GM23248 (cell line): ENCODE results near the gene ZDHHC20. TPM values are rescaled to one million over a fixed set of nuclear protein-coding genes. Genes with fewer than 3 reads are reported as not detected.
"Not testable (repeated sequence)": the region's sequence is repeated elsewhere in the genome, so short reads cannot be mapped to it uniquely, and the experiment has no call there.

Source experiments
- DNase-seq: peaks from one replicate; pipeline ENCODE4 v3.0.0-alpha.2; 2015
- H2AFZ ChIP-seq: fragments of 200-600 bp; sonication (generic); 2 replicates; pipeline ENCODE4 v1.6.1; 2016; ENCODE audit warnings: antibody characterized with exemption
- H3F3A ChIP-seq: fragments of 200-600 bp; sonication (generic); 2 replicates; pipeline ENCODE4 v1.6.1; 2016; ENCODE audit warnings: mild to moderate bottlenecking, antibody characterized with exemption, mixed run types; ENCODE audit not compliant: insufficient read depth
- H3K27ac ChIP-seq: fragments of 200-600 bp; sonication (generic); 2 replicates; pipeline ENCODE4 v1.5.1; 2016; ENCODE audit warnings: mild to moderate bottlenecking
- H3K27me3 ChIP-seq: fragments of 200-600 bp; sonication (generic); replicated peaks from 2 replicates; pipeline ENCODE4 v1.6.1; 2016; ENCODE audit warnings: mild to moderate bottlenecking; ENCODE audit not compliant: insufficient read depth
- H3K36me3 ChIP-seq: fragments of 200-600 bp; sonication (generic); 2 replicates; pipeline ENCODE4 v1.6.1; 2016; ENCODE audit warnings: low read depth, mild to moderate bottlenecking
- H3K4me1 ChIP-seq: fragments of 200-600 bp; sonication (generic); 2 replicates; pipeline ENCODE4 v1.6.1; 2016; ENCODE audit warnings: mild to moderate bottlenecking; ENCODE audit not compliant: insufficient read depth
- H3K4me2 ChIP-seq: fragments of 200-600 bp; sonication (generic); one replicate; pipeline ENCODE4 v1.6.1; 2016; ENCODE audit warnings: mild to moderate bottlenecking; ENCODE audit not compliant: unreplicated experiment
- H3K4me3 ChIP-seq: fragments of 200-600 bp; sonication (generic); 2 replicates; pipeline ENCODE4 v1.5.1; 2016; ENCODE audit warnings: mild to moderate bottlenecking
- H3K79me2 ChIP-seq: fragments of 200-600 bp; sonication (generic); 2 replicates; pipeline ENCODE4 v1.6.1; 2016; ENCODE audit warnings: mild to moderate bottlenecking; ENCODE audit not compliant: insufficient read depth
- H3K9ac ChIP-seq: fragments of 200-600 bp; sonication (generic); 2 replicates; pipeline ENCODE4 v1.6.1; 2016; ENCODE audit warnings: mild to moderate bottlenecking
- H3K9me2 ChIP-seq: fragments of 200-600 bp; sonication (generic); 2 replicates; pipeline ENCODE4 v1.6.1; 2016; ENCODE audit warnings: mixed run types, mild to moderate bottlenecking, moderate library complexity; ENCODE audit not compliant: insufficient read depth
- H3K9me3 ChIP-seq: fragments of 200-600 bp; sonication (generic); one replicate; pipeline ENCODE4 v1.6.1; 2017; ENCODE audit warnings: low read depth
- H4K20me1 ChIP-seq: fragments of 200-600 bp; sonication (generic); 2 replicates; pipeline ENCODE4 v1.6.0; 2016; ENCODE audit not compliant: insufficient read depth
- EZH2 ChIP-seq: fragments of 200-600 bp; sonication (generic); IDR thresholded peaks from 2 replicates; pipeline ENCODE4 v1.6.1; 2018; ENCODE audit warnings: antibody characterized with exemption, mild to moderate bottlenecking; ENCODE audit not compliant: insufficient read depth, poor library complexity, severe bottlenecking
- EZH2phosphoT487 ChIP-seq: fragments of 200-600 bp; sonication (generic); IDR thresholded peaks from 2 replicates; pipeline ENCODE4 v1.6.1; 2018; ENCODE audit warnings: antibody characterized with exemption, moderate library complexity, mild to moderate bottlenecking, low read depth; ENCODE audit not compliant: insufficient read depth
- WGBS, 2 experiments: methylation state at CpG; one replicate each; pipeline ENCODE4 v1.1.6; 2015 to 2017; ENCODE audit warnings: low lambda C conversion rate in 2 of 2, low coverage in 1 of 2; ENCODE audit errors: missing lambda C conversion rate in 2 of 2; 5-methylcytosine and 5-hydroxymethylcytosine counted together
- in situ Hi-C: fragments of 300-500 bp; cut with MboI; formaldehyde crosslinking; loops from 2 replicates; pipeline ENCODE4 v1.15.0; 2020
- polyA plus RNA-seq: library from polyadenylated mRNA; unstranded; fragments of >200 nt; fragmentation: Nextera tagmentation; extraction: Ambion mirVana; gene quantifications from 2 replicates; pipeline ENCODE4 v1.2.1, GENCODE V29; 2016
- total RNA-seq: library from RNA; depleted of rRNA; stranded (reverse); fragments of >200 nt; shearing (Covaris generic); gene quantifications from 2 replicates; pipeline ENCODE4 v1.2.3, GENCODE V29; 2014

The ZDHHC20 gene
- total and polyA plus RNA-seq, 2 experiments from 2014 or later, result 41.1 to 65.3 TPM

DNA sequence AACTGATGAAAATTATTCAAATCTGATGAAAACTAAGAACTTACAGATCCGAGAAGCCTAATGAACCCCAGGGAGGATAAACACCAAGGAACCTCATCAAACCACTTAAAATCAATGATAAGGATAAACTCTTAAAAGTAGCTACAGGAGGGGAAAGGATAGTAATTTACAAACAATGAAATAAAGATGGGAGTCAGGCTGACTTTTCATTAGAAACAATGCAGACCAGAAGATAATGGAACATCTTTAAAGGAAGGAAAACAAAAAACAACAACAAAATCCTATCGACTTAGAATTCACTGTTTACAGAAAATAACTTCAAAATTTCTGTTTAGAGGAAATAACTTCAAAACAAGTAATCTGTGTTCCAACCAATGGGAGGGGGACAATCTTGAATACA is 73.4 kb downstream of the ZDHHC20 start:
- Histone ChIP-seq H3K9ac (no peak overlapping the region), H3K27me3 (no peaks in the 10 kb centered on the region), H3K27ac (no peak overlapping the region), H4K20me1 (no peaks in the 10 kb centered on the region), H3F3A (no peaks in the 10 kb centered on the region), H3K4me1 (no peaks in the 10 kb centered on the region), H3K4me2 (no peak overlapping the region), H3K79me2 (no peaks in the 10 kb centered on the region), H3K9me2 (no peaks in the 10 kb centered on the region), H3K4me3 (no peak overlapping the region), H3K9me3 (no peaks in the 10 kb centered on the region), H2AFZ (no peak overlapping the region), H3K36me3 (peaks cover 28% of the 10 kb centered on the region)
- 98 to 99% methylated on average over 2 of the region's 2 CpGs for WGBS, 2 experiments
- no peak for DNase-seq
- in situ Hi-C loops, result no loop called here
- no peak for TF ChIP-seq EZH2
- TF ChIP-seq EZH2phosphoT487, result no peak

DNA sequence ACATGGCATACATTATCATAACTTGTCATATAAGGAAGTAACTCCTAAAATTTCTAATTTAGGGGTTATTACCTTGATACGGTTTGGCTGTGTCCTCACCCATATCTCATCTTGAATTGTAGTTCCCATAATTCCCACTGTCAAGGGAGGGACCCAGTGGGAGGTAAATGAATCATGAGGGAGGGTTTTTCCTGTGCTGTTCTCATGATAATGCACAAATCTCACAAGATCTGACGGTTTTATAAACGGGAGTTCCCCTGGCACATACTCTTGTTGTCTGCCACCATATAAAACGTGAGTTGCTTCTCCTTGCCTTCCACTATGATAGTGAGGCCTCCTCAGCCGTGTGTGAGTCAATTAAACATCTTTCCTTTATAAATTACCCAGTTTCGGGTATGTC is 76.0 kb downstream of the ZDHHC20 start:
- H2AFZ ChIP-seq, result no peak overlapping the region
- H3K4me3 ChIP-seq, result no peak overlapping the region
- TF ChIP-seq EZH2, result no peak
- TF ChIP-seq EZH2phosphoT487, result no peak
- H3K36me3 ChIP-seq, result peaks cover 28% of the 10 kb centered on the region
- in situ Hi-C loops, result no loop called here
- no peak overlapping the region for H3K27ac ChIP-seq
- no peaks in the 10 kb centered on the region for H3K9me3 ChIP-seq
- 91 to 92% methylated on average over 6 of the region's 6 CpGs for WGBS, 2 experiments
- no peaks in the 10 kb centered on the region for H3F3A ChIP-seq
- no peaks in the 10 kb centered on the region for H3K4me1 ChIP-seq
- H3K27me3 ChIP-seq, result no peaks in the 10 kb centered on the region
- no peaks in the 10 kb centered on the region for H3K9me2 ChIP-seq
- H3K4me2 ChIP-seq, result no peak overlapping the region
- no peaks in the 10 kb centered on the region for H4K20me1 ChIP-seq
- no peak for DNase-seq
- no peaks in the 10 kb centered on the region for H3K79me2 ChIP-seq
- no peak overlapping the region for H3K9ac ChIP-seq

DNA sequence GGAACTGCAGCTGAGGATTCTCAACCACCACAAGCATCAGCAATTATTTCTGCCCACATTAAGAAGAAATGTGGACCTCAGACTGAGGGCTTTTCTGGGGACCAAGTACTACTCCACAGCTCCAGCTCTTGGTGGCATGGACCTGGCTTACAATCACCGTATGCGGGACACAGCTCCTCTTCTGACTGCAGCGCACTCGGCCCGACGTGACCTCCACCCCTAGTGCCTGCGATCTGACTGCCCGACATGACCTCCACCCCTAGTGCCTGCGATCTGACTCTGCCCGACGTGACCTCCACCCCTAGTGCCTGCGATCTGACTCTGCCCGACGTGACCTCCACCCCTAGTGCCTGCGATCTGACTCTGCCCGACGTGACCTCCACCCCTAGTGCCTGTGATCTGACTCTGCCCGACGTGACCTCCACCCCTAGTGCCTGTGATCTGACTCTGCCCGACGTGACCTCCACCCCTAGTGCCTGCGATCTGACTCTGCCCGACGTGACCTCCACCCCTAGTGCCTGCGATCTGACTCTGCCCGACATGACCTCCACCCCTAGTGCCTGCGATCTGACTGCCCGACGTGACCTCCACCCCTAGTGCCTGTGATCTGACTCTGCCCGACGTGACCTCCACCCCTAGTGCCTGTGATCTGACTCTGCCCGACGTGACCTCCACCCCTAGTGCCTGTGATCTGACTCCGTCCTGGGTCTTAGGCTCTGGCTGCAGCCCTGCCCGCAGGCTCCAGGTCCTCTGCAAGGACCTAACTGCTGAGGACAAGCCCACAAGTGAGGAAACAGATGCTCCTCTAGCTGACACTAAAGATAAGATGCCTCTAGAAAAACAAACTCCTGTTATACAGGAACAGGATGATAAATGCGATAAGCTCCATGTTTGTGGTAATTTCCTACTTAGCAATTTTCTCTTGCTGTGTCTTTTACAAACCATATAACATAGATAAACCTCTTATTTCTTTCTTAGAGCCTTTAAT is 81.8 kb downstream of the ZDHHC20 start:
- H3F3A ChIP-seq, H3K9me3 ChIP-seq, H3K4me1 ChIP-seq, H3K4me2 ChIP-seq, DNase-seq, H3K27ac ChIP-seq, in situ Hi-C loops, H3K4me3 ChIP-seq, H3K9ac ChIP-seq, H3K27me3 ChIP-seq, H4K20me1 ChIP-seq, H3K36me3 ChIP-seq, H3K9me2 ChIP-seq, H3K79me2 ChIP-seq, H2AFZ ChIP-seq: not testable (repeated sequence)
- WGBS, 2 experiments, result 88 to 92% methylated on average over 15 to 36 of the region's 36 CpGs

DNA sequence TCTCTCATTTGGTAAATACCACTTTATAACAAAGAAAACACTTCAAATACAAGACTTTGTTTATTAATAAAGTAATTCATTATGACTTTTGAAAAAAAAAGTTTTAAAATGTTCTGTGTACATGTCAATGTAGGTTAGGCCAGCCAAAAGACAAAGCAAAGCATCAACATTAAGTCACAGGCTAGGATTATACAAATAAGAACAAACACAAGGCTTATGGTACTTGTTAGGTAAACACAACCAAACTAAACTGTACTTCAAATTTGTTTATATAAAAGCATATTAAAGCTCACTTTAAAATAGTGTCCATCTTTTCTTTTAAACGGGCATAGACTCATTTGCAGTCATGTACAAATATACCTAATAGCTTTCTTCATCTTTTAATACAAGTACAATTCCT is 86.6 kb downstream of the ZDHHC20 start:
- no peaks in the 10 kb centered on the region for H3K79me2 ChIP-seq
- DNase-seq, result no peak
- H3K36me3 ChIP-seq, result no peaks in the 10 kb centered on the region
- no peak overlapping the region for H3K4me2 ChIP-seq
- H3K9me3 ChIP-seq, result no peaks in the 10 kb centered on the region
- 47 to 48% methylated on average over 1 of the region's 1 CpG for WGBS, 2 experiments
- H3K4me3 ChIP-seq, result no peak overlapping the region
- no peaks in the 10 kb centered on the region for H3K9me2 ChIP-seq
- H3K9ac ChIP-seq, result no peak overlapping the region
- no peak overlapping the region for H2AFZ ChIP-seq
- no peaks in the 10 kb centered on the region for H4K20me1 ChIP-seq
- peaks cover 6% of the 10 kb centered on the region; the same call in 1 of the 2 replicates for H3K4me1 ChIP-seq
- TF ChIP-seq EZH2phosphoT487 (no peak), EZH2 (no peak)
- in situ Hi-C loops, result no loop called here
- no peaks in the 10 kb centered on the region for H3K27me3 ChIP-seq
- H3F3A ChIP-seq, result no peaks in the 10 kb centered on the region
- no peak overlapping the region for H3K27ac ChIP-seq

DNA sequence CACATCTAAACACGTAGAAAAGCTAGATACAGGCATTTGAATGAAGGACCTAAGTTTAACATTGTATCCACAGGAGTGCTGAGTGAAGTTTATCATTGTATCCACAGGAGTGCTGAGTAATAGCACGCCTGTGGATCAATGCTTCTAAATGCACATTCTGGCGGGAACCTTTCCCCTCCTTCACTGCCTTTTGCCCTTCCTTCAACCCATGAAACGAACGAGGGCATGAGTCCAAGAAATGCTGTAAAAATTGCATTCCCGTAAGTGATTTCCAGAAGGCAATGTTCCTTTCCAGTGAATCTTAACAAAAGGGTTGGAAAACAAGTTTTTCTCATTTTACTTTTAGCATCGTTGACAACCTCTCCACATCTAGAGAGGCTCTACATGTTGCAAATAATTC is 88.1 kb downstream of the ZDHHC20 start:
- DNase-seq, result peak; percentile 4
- TF ChIP-seq EZH2, result no peak
- TF ChIP-seq EZH2phosphoT487, result no peak
- peaks cover 6% of the 10 kb centered on the region; the same call in 1 of the 2 replicates for H3K4me1 ChIP-seq
- in situ Hi-C loops, result no loop called here
- no peaks in the 10 kb centered on the region for H3K79me2 ChIP-seq
- no peaks in the 10 kb centered on the region for H3F3A ChIP-seq
- H4K20me1 ChIP-seq, result no peaks in the 10 kb centered on the region
- H3K4me3 ChIP-seq, result no peak overlapping the region
- no peaks in the 10 kb centered on the region for H3K9me3 ChIP-seq
- H3K9ac ChIP-seq, result no peak overlapping the region
- no peaks in the 10 kb centered on the region for H3K27me3 ChIP-seq
- WGBS, 2 experiments, result 24 to 26% methylated on average over 7 of the region's 7 CpGs
- no peak overlapping the region for H3K4me2 ChIP-seq
- H3K36me3 ChIP-seq, result no peaks in the 10 kb centered on the region
- H2AFZ ChIP-seq, result no peak overlapping the region
- no peak overlapping the region for H3K27ac ChIP-seq
- no peaks in the 10 kb centered on the region for H3K9me2 ChIP-seq
